IPS-18a (cell line): ENCODE results near the gene AQP9.
A peak's percentile ranks its signal among the peaks of the same experiment; 100 is the strongest.

Experiments used
- H3K27ac ChIP-seq: one replicate; pipeline ENCODE4 v1.5.1; 2013; ENCODE audit warnings: low read length
- H3K27me3 ChIP-seq: one replicate; pipeline ENCODE4 v1.6.1; 2013; ENCODE audit warnings: mild to moderate bottlenecking, low read length; ENCODE audit not compliant: control insufficient read depth, insufficient read depth
- H3K36me3 ChIP-seq: one replicate; pipeline ENCODE4 v1.6.1; 2013; ENCODE audit warnings: low read depth, low read length; ENCODE audit not compliant: control insufficient read depth
- H3K4me1 ChIP-seq: one replicate; pipeline ENCODE4 v1.6.1; 2013; ENCODE audit warnings: low read depth, low read length; ENCODE audit not compliant: control insufficient read depth
- H3K4me3 ChIP-seq: one replicate; pipeline ENCODE4 v1.5.1; 2013; ENCODE audit warnings: low read length
- H3K9ac ChIP-seq: one replicate; pipeline ENCODE4 v1.6.1; 2013; ENCODE audit warnings: mild to moderate bottlenecking, low read length, moderate library complexity
- H3K9me3 ChIP-seq: one replicate; pipeline ENCODE4 v1.6.1; 2013; ENCODE audit warnings: low read depth, low read length; ENCODE audit not compliant: control insufficient read depth

The AQP9 gene

DNA sequence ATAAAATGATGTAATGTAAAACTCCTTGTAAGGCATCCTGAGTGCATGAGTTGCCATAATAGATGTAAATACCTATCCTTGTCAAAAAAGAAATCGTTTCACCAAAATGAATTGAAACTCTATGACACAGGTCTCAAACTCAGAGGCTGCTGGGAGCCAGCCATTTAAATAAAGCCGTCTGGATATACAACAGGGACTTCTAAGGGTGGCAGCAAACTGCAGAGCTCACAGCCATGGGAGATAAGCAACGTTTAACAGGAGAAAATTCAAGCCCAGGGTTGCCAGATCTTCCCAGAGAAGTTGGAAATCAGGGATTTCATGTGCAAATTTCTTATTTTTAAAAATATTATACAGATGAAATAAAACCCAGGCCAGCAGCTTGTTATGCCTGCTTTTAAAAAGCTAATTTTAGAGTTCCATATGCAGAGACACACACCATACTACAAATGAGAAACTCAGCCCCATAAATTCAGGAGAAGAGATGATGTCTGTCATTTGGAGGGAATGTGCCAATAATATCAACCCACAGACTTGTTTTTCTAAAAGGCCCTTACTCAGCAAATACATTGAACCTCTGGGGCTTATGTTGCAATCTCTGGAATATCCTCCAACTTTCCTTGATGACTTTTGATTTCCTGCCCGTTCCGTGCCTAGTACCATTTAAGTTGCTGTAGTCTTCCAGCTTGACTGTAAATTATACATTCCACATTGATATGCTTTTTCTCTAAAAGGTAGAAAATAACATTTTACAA, 75.6 kb downstream of the AQP9 start:
- Histone ChIP-seq H3K4me1 (peaks cover 9% of the 10 kb centered on the region), H3K9ac (no peak overlapping the region), H3K36me3 (no peaks in the 10 kb centered on the region), H3K27me3 (no peaks in the 10 kb centered on the region), H3K9me3 (no peaks in the 10 kb centered on the region), H3K4me3 (no peak overlapping the region), H3K27ac (no peak overlapping the region)

DNA sequence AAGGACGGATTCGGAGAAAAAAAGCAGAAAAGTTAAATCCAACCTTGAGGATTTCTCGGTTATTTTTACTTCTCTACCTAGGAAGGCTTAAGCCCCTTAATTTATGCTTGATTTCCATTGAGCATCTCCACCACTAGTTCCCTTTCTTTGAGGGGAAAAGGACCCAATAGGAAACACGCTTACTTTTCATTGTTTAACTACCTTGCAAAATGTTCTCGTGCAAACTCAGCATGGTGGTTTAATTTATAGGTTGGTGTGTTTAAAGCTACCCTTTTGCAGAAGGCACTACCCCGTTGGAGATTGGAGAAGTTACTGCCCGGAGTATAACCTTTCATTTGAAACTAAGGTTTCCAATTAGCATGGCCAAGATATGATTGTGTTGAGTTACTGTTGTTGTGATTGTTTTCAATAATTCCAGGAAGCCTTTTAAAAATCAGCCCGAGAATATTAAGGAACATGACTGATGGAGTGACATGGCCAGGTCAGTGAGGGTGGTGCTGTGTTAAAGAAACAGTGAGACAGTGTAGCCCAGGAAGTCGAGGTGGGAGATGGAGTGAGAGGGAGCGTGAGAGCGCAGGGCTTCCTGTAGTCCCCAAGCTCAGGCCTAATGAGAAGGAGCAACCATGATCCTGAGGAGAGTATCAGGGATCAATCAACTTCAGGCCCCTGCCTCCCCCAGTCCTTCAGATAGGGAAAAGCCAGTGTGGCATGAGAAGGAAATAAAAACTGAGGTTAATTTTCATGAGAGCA, 76.6 kb downstream of the AQP9 start:
- Histone ChIP-seq H3K27ac (no peak overlapping the region), H3K4me3 (no peak overlapping the region), H3K27me3 (no peaks in the 10 kb centered on the region), H3K9me3 (no peaks in the 10 kb centered on the region), H3K4me1 (peaks cover 9% of the 10 kb centered on the region), H3K9ac (no peak overlapping the region), H3K36me3 (no peaks in the 10 kb centered on the region)

DNA sequence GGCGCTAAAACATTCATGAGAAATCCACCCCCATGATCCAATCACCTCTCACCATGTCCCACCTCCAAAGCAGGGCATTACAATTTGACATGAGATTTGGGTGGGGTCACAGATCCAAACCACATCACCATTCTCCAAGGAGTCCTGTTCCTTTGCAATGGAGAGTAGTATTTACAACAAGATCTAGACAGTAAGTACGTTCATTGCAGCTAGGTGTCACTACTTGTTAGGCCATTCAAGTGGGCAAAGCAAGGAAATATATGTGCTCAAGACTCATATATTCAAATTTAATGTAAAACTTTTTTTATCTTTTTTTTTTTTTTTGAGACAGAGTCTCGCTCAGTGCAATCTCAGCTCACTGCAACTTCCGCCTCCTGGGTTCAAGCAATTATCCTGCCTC, 79.3 kb downstream of the AQP9 start:
- H3K4me1 ChIP-seq = peaks cover 9% of the 10 kb centered on the region
- no peak overlapping the region for H3K27ac ChIP-seq
- H3K9ac ChIP-seq = no peak overlapping the region
- H3K9me3 ChIP-seq = no peaks in the 10 kb centered on the region
- H3K27me3 ChIP-seq = no peaks in the 10 kb centered on the region
- no peaks in the 10 kb centered on the region for H3K36me3 ChIP-seq
- no peak overlapping the region for H3K4me3 ChIP-seq

DNA sequence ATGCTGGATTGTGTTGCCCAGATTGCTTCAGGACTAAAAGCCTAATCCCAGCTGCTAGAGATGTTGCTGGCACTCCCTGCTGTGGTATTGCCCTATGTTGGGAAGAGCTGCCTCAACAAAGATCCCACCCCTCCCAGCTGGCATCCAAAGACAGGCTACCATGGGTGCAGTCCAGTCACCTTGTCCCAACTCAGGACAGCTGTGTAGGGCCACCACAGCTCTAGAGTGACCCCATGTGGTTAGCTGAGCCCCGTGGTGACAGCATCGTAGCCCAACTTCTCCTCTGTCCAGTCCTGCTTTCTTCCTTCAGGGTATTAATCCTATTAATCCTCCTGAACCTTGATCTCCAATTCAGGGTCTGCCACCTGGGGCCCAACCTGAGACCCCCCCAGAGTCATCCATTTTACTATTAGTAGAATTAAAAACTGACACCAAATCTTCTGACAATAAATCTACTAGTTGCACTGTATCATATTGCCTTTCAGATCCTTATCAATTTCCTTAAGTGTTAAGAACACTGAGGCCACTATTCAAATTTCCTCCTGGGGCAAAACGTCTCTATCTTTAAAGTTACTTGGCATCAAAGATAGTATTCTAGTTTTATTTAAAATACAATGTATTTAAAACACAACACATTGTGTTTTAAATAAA, 83.5 kb downstream of the AQP9 start:
- Histone ChIP-seq H3K9ac (no peak overlapping the region), H3K4me3 (no peak overlapping the region), H3K27me3 (no peaks in the 10 kb centered on the region), H3K9me3 (no peaks in the 10 kb centered on the region), H3K27ac (no peak overlapping the region), H3K36me3 (no peaks in the 10 kb centered on the region), H3K4me1 (no peaks in the 10 kb centered on the region)

DNA sequence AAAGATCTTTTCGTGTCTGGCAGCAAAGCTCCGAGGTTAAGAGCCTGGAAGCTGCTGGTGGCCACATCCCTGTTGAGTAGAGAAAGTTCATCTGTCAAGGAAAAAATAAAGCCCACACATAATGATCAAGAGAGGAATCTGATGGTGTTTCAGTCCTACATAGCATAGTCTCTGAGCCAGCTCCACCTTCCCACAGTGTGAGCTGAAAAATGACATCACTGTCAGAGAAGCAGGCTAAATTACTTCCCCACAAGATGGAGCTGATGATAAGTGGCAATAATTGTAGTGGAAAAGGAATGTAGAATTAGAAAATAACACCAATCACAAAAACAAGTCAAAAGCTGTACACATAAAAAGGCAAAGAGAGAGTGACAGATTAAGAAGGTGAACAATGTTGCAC, 84.5 kb downstream of the AQP9 start:
- Histone ChIP-seq H3K9me3 (no peaks in the 10 kb centered on the region), H3K4me3 (no peak overlapping the region), H3K36me3 (no peaks in the 10 kb centered on the region), H3K9ac (no peak overlapping the region), H3K27me3 (no peaks in the 10 kb centered on the region), H3K27ac (no peak overlapping the region), H3K4me1 (no peaks in the 10 kb centered on the region)

DNA sequence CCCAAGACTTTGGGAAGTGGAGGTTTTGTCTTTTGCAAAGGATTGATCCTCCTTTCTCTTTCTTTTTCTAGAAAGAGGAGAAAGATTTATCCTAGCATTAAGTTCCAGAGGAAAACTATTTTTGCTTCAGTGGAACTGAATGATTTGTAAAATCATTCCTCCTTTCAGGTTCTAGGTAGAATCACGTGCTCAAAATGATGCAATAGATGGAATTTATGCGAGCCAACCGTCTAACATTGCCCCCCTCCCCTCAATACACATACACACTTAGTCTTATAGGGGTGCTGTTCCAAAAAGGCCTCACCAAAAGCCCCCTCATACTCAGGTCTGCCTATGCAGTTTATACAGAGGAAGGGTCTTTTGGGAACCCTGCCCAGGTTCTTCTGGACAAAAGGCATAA, 85.3 kb downstream of the AQP9 start:
- H3K27ac ChIP-seq = no peak overlapping the region
- no peaks in the 10 kb centered on the region for H3K36me3 ChIP-seq
- no peaks in the 10 kb centered on the region for H3K27me3 ChIP-seq
- no peak overlapping the region for H3K4me3 ChIP-seq
- H3K4me1 ChIP-seq = peaks cover 6% of the 10 kb centered on the region
- no peak overlapping the region for H3K9ac ChIP-seq
- no peaks in the 10 kb centered on the region for H3K9me3 ChIP-seq

DNA sequence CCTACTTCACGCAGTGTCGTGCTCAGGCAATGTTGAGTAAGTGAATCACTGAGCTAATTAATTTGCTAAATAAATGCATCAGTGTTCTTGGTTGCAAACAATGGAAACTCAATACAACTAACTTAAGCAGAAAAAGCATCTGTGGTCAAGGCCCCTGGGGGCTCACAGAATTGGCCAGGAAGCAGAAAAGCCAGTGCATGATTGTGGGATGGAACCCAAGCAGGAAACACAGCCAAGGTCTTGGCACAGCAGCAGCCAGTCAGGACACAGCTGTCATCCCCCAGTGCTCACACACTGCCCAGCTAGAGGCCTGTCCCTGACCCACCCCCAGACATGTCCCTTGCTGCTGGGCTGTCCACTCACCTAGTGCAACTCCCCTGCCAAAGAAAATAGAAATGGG, 85.9 kb downstream of the AQP9 start:
- Histone ChIP-seq H3K27me3 (no peaks in the 10 kb centered on the region), H3K9me3 (no peaks in the 10 kb centered on the region), H3K9ac (no peak overlapping the region), H3K36me3 (no peaks in the 10 kb centered on the region), H3K4me1 (peaks cover 13% of the 10 kb centered on the region), H3K27ac (no peak overlapping the region), H3K4me3 (no peak overlapping the region)

DNA sequence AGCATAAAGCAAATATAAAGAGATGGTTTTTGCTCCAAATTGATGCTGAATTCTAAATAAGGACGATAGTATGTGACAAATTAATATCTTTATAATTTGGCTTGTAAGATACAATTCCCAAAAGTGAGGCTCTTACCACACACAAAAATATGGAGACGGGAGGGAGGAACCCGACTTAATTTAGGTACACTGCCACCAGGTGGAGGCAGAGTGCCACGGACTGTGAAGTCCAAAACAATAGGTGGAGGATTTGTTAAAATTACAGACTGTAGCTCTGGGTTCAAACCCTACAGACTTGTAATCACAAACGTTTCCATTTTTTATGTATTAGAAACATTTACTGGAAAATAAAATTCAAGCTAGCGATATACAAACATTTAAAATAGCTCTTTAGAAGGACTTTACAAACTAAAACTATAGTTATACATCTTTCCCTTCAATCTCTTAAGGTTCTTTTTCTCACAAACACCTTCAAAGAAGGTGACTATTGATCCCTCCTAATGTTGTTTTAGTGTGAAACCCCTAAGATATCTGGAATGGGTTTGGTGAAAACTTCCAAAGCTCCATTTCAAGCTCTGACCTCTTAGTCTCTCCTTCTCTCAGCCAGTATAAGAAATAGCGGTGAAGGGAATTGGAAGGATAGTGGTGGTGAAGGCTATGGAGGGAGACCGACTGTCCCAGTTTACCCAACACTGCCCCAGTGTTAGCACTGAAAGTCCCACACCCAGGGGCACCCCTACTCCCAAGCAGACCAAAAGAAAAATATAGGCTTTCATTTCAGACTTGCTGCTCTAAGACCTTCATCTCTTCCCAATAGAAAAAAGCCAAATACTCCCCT, 89.7 kb downstream of the AQP9 start:
- H3K4me3 ChIP-seq = no peak overlapping the region
- no peak overlapping the region for H3K9ac ChIP-seq
- no peaks in the 10 kb centered on the region for H3K36me3 ChIP-seq
- no peak overlapping the region for H3K27ac ChIP-seq
- H3K9me3 ChIP-seq = no peaks in the 10 kb centered on the region
- H3K4me1 ChIP-seq = peaks cover 31% of the 10 kb centered on the region
- no peaks in the 10 kb centered on the region for H3K27me3 ChIP-seq

DNA sequence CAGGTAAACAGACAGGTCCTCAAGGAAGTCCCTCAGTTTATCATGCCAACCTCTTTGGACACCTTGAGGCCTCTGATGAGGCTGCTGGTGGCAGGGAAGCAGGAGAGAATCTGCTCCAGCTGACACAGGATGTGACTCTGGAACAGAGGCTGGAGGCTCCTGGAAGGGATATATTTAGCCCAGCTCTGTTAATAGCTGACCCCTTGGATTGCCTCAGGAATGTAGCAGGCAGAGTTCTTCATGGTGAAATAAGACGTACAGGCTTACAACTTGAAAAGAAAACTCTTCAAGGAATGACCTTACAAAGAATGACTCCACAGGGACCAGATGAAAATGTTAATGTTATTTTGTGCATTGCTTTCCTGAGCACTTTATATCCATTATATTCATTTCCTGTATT, 90.5 kb downstream of the AQP9 start:
- no peak overlapping the region for H3K27ac ChIP-seq
- no peak overlapping the region for H3K9ac ChIP-seq
- H3K36me3 ChIP-seq = no peaks in the 10 kb centered on the region
- H3K9me3 ChIP-seq = no peaks in the 10 kb centered on the region
- no peaks in the 10 kb centered on the region for H3K27me3 ChIP-seq
- peaks cover 31% of the 10 kb centered on the region for H3K4me1 ChIP-seq
- H3K4me3 ChIP-seq = peak overlapping the region; percentile 36

DNA sequence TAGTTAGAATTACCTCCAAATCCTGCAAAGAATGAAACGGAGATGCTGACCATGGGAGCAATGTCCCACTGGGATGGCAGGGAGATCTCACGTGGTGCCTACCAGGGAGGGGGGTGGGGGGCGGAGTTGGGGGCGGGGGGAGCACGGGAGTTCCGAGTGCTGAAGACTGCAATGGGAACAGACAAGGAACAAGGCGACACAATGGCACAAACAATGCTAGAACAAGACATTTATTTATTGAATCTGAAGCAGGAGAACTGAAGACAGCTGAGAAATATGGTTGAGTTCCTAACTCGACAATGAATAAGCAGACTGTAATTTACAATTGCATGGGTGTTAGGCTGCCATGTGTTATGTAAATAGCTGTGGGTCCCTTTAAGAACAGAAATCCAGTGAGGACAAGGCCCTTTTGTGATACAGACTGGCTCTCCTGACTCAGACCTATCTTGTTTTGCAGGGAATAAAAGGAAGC, 91.2 kb downstream of the AQP9 start:
- Histone ChIP-seq H3K36me3 (no peaks in the 10 kb centered on the region), H3K9ac (no peak overlapping the region), H3K4me1 (peaks cover 33% of the 10 kb centered on the region), H3K4me3 (peak overlapping the region; percentile 51), H3K27me3 (no peaks in the 10 kb centered on the region), H3K27ac (peak overlapping the region; percentile 52), H3K9me3 (no peaks in the 10 kb centered on the region)
